ENCODE data around the gene PSME3IP1.

The PSME3IP1 gene

GRCh38 chr16:57166951-57167350 is 18.9 kb downstream of the PSME3IP1 start:
- no peak for DNase-seq

- DNase-seq, result no peak
Observed at GRCh38 chr16:57166451-57166850, 19.4 kb downstream of the PSME3IP1 start.

DNA sequence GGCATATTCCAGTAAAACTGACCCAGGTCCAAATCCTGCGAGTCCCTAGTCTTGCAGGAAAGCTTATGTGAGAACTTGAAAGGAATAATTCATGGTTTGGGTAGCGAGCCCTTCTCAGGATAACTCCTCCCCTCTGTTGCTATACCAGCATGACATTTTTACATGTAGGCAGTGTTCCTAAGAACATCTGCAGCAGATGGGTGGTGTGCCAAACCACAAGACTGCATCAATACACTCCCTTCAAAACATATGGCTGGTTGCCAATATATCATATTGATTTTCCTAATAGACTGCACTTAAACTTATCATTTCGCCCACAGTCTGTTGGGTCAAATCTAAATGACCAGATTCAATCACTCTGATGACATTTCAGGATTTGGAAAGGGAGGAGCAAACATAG is 19.9 kb downstream of the PSME3IP1 start:
- no peak for DNase-seq

- no peak for DNase-seq
Observed at GRCh38 chr16:57165483-57165882, 20.4 kb downstream of the PSME3IP1 start.

DNA sequence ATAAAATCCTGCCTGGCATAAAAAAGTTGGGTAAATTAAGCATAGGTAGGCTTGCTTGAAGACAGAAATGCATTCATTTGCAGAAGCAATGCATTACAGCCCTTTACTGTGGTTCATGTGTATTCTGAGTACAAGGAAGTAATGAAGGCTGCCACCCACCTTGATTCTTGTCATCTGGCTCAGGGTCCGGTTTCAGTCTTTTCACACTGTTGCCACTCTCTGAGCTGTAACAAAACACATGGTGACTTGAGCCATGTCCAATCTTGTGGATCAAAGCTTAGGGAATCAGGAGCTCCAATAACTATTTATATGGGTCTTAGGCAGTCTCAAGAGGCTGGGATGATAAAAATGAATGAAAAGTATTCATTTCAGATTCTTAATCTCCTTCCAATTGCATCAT is 22.0 kb downstream of the PSME3IP1 start:
- DNase-seq, result no peak

DNA sequence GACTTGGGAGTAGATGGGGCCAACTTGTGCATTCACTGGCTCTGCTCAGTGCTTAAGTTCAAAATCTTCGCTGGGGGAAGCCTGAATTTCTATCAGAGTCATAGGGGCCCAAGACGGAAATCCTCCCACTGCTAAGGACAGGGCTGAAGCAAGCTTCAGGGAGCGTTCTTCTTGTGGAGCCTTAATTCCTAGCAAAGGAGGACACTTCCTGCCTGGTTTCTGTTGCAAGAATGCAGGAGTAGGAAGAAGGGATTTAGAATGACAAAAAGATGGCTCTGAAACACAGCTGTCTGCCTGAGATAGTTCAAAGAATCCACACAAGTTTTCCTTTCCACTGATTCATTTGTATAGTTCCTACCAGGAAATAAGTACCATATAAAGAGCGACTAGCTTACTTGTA is 26.4 kb downstream of the PSME3IP1 start:
- DNase-seq, result no peak

- DNase-seq, result no peak
Observed at GRCh38 chr16:57157533-57157932, 28.3 kb downstream of the PSME3IP1 start.

DNA sequence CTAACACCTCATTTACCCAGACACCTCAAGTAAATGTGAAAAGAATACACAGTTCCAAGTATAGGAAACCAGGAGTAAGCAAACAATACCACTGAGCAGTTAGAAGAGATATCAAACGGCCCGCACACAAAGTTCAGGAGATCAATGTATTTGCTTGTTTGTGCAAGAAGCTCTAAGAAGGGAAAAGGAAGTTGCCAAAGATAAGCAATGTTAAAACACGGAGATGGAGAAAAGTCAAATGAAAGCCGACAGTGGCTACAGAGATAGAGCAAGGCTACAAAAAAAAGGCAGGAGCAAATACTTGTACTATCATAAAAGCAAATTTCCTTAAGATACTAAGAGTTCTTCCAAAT is 29.5 kb downstream of the PSME3IP1 start:
- no peak for DNase-seq

- no peak for DNase-seq
Observed at GRCh38 chr16:57155702-57156350, 30.0 kb downstream of the PSME3IP1 start.

- no peak for DNase-seq
Observed at GRCh38 chr16:57153841-57154240, 32.0 kb downstream of the PSME3IP1 start.

GRCh38 chr16:57152096-57153093 is 33.4 kb downstream of the PSME3IP1 start:
- no peak for DNase-seq

- no peak for DNase-seq
Observed at GRCh38 chr16:57151369-57151768, 34.5 kb downstream of the PSME3IP1 start.

- DNase-seq, result no peak
Observed at GRCh38 chr16:57150682-57151330, 35.0 kb downstream of the PSME3IP1 start.

DNA sequence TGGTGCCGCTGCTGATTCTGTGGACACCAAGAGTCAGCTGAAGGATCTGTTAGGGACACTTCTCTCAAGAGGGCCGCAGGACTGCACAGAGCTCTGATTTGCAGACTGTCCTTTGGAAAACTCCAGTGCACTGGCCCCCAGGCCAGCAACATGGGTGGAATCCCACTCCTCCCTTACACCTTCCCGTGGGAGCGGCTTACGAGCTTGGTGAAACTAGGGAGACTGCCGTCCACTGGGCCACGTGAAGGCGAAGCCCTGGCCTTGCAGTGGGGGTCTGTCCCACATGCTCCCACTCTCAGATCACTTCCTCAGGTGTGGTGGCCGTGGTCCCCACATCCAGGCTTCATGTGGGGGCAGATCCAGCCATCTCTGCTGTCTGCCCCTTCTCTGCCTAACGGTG is 36.4 kb downstream of the PSME3IP1 start:
- DNase-seq, result no peak

DNA sequence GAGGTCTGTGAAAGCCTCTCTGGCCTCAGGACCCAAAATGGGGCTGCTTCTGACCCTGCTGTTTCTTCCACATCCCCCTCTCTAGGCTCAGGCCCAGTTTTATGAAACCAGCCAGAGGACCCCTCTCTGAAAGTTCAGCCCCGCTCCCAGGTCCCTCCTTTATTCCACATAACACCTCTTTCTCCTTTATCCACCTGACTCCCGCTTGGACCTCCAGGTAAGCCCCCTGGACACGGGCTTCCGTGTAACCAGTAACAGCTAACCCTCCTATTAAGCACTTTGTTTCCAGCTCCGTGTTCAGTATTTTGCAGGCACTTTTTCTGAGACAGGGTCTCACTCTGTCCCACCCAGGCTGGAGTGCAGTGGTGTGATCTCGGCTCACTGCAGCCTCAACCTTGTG is 37.4 kb downstream of the PSME3IP1 start:
- DNase-seq, result no peak

GRCh38 chr16:57147381-57148221 is 38.2 kb downstream of the PSME3IP1 start:
- DNase-seq, result no peak

- no peak for DNase-seq
Observed at GRCh38 chr16:57146735-57147134, 39.1 kb downstream of the PSME3IP1 start.

DNA sequence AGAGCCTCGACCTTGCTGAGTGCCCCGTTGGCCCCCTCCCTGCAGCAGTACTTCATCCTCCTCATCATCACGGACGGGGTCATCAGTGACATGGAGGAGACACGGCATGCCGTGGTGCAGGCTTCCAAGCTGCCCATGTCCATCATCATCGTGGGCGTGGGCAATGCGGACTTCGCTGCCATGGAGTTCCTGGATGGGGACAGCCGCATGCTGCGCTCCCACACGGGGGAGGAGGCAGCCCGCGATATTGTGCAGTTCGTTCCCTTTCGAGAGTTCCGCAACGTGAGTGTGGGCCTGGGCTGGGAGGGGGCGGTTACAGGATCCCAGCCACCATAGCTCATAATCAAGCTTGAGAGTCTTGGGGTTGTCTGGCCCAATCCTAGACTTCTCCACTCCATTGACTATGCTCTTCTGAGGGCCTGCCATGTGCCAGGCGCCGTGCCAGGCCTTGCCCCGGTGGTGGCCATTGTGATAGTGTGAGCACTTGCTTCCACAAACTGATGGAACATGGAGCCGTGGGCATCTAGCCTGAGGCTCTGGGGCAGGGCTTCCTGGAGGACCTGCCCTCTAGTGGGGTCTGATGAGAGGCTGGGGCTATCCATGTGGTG is 39.7 kb downstream of the PSME3IP1 start:
- DNase-seq, result no peak

GRCh38 chr16:57145046-57146021 is 40.5 kb downstream of the PSME3IP1 start:
- DNase-seq, result no peak

GRCh38 chr16:57144027-57144426 is 41.8 kb downstream of the PSME3IP1 start:
- DNase-seq, result no peak
